Measurements from ENCODE around the gene CELSR1.

Gene CELSR1

DNA sequence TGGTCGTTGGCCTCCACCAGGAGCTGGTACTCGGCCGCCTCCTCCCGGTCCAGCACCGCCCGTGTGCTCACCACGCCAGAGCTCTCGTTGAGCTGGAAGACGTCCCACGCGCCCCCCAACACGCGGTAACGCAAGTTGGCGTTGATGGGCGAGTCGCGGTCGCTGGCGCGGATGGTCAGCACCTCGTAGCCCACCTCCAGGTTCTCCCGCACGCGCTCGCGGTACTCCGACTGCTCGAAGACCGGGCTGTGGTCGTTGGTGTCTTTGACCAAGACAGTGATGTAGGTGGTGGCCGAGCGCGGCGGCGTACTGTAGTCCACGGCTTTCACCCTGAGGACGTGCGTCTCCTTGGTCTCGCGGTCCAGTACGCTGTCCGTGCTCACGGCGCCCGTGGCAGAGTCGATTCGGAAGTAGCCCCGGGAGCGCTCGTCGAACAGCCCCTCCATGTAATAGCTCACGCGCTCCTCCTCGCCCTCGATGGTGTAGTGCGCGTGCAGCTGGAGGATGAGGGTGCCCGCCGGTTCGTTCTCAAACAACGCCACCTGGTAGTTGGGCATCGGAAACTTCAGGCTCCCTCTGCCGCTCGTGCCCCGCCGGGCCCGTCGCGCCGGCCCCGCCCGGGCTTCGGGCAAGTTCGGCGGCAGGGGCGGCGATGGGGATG is 1.4 kb downstream of the CELSR1 start:
- Histone ChIP-seq H3K9me3 (no peaks in the 10 kb centered on the region), H3K36me3 (no peaks in the 10 kb centered on the region), H3K27ac (no peak overlapping the region), H3K27me3 (peaks cover 70% of the 10 kb centered on the region), H3K4me3 (ENCODE audit: low read depth in 1 of 2, low read length in 1 of 2) (no peak overlapping the region), H3K4me1 (ENCODE audit: control insufficient read depth in 1 of 2, insufficient read depth in 1 of 2, low read depth in 1 of 2, low read length in 1 of 2) (peaks cover 0 to 10% of the 10 kb centered on the region in 2 experiments)
- TF ChIP-seq CTCF (IDR thresholded peaks at IDR 0.05) = no peak

DNA sequence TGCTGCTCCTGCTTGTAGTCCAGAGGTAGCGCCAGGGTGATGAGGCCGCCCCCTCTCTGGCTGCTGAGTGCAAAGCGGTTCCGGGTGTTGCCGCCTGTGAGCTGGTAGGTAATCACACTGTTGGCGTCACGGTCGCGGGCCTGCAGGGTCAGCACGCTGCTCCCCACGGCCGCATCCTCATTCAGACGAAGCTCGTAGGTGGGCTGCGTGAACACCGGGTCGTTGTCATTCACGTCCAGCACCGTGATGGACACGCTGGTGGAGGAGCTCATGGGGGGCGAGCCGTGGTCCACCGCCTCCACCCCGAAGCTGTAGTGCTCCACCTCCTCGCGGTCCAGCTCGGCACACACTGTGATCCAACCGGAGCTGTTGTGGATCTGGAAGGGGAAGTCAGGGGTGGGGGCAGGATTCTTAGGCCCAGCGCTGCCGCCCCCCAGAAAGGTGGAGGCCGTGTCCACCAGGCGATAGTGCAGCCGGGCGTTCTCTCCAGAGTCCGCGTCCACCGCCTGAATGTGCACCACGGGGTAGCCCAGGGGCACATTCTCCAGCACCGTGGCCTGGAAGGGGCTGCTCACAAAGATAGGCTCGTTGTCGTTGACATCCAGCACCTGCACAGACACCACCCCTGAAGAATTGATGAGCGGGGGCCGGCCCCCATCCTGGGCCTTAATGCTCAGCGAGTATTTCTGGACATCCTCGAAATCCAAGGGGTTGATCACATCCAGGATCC is 2.4 kb downstream of the CELSR1 start:
- Histone ChIP-seq H3K27me3 (peaks cover 61% of the 10 kb centered on the region), H3K9me3 (no peaks in the 10 kb centered on the region), H3K36me3 (no peaks in the 10 kb centered on the region), H3K27ac (no peak overlapping the region), H3K4me3 (ENCODE audit: low read depth in 1 of 2, low read length in 1 of 2) (no peak overlapping the region), H3K4me1 (ENCODE audit: control insufficient read depth in 1 of 2, insufficient read depth in 1 of 2, low read depth in 1 of 2, low read length in 1 of 2) (peaks cover 0 to 10% of the 10 kb centered on the region in 2 experiments)
- no peak for TF ChIP-seq CTCF (IDR thresholded peaks at IDR 0.05)

GRCh38 chr22:46534177-46534776 is 3.1 kb downstream of the CELSR1 start:
- peaks cover 0 to 10% of the 10 kb centered on the region in 2 experiments for H3K4me1 ChIP-seq (ENCODE audit: control insufficient read depth in 1 of 2, insufficient read depth in 1 of 2, low read depth in 1 of 2, low read length in 1 of 2)
- no peak overlapping the region for H3K4me3 ChIP-seq (ENCODE audit: low read depth in 1 of 2, low read length in 1 of 2)
- no peak for TF ChIP-seq CTCF (IDR thresholded peaks at IDR 0.05)
- H3K27me3 ChIP-seq = peaks cover 53% of the 10 kb centered on the region
- no peaks in the 10 kb centered on the region for H3K36me3 ChIP-seq
- H3K27ac ChIP-seq = no peak overlapping the region
- no peaks in the 10 kb centered on the region for H3K9me3 ChIP-seq

DNA sequence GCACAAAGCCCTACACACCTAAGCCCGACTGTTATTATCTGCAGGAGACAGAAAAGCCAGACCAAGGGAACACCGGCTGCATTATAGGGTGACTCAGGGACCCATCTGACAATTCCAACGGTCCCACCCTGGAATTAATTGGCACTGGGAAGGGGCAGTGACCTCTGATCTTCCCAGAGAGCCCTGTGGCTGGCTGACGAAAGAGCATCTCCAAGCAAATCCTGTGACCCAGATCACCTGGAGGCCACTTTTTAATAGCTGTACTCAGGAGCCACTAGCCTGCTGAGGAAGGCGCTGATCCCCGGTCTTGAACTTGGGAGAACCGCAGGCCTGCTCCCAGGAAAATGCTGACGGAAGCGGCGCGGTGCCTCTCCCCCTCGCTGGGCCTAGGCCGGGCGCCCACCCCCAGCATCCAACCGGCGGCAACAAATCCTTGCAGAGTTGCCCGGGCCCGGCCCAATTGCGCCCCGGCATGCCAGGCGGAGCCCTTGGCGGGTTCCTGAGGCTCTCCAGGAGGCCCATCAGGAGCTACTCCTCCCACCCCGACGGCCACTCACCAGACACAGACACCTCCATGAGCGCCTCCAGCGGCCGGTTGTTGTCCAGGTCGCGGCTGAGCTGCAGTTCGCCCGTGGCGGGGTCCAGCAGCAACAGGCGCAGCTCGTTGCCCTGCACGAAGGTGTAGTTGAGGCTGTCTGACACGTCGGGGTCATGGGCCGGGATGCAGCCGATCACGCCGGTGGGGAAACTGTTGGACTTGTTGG is 4.2 kb downstream of the CELSR1 start:
- no peak overlapping the region for H3K27ac ChIP-seq
- H3K4me3 ChIP-seq (ENCODE audit: low read depth in 1 of 2, low read length in 1 of 2) = no peak overlapping the region
- peaks cover 2 to 12% of the 10 kb centered on the region in 2 experiments for H3K4me1 ChIP-seq (ENCODE audit: control insufficient read depth in 1 of 2, insufficient read depth in 1 of 2, low read depth in 1 of 2, low read length in 1 of 2)
- no peaks in the 10 kb centered on the region for H3K9me3 ChIP-seq
- no peak for TF ChIP-seq CTCF (IDR thresholded peaks at IDR 0.05)
- H3K36me3 ChIP-seq = no peaks in the 10 kb centered on the region
- H3K27me3 ChIP-seq = peaks cover 43% of the 10 kb centered on the region

DNA sequence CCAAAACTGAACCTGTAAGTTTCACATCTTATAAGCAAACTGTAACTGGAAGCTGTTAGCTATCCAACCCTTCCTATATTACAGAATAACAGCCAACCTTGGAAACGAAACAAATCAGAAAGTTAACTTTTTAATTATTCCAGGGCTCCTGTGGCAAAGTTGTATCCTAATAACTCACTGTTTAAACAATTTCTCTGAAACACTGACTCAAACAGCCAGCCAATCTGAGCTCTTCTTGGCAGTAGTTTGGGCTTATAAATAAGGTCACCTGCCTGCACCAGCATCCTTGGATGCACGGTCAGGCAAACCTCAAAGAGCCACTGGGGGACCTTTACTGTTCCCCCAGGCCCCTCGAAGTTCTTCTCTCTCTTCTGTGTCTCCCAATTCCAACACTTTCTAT is 5.0 kb downstream of the CELSR1 start:
- H3K27ac ChIP-seq = no peak overlapping the region
- H3K4me1 ChIP-seq (ENCODE audit: control insufficient read depth in 1 of 2, insufficient read depth in 1 of 2, low read depth in 1 of 2, low read length in 1 of 2) = peaks cover 6 to 12% of the 10 kb centered on the region in 2 experiments
- H3K36me3 ChIP-seq = no peaks in the 10 kb centered on the region
- no peak overlapping the region for H3K4me3 ChIP-seq (ENCODE audit: low read depth in 1 of 2, low read length in 1 of 2)
- H3K27me3 ChIP-seq = peaks cover 34% of the 10 kb centered on the region
- no peaks in the 10 kb centered on the region for H3K9me3 ChIP-seq
- TF ChIP-seq CTCF (IDR thresholded peaks at IDR 0.05) = no peak
